ENCODE data around the gene NXPE1.

DNA sequence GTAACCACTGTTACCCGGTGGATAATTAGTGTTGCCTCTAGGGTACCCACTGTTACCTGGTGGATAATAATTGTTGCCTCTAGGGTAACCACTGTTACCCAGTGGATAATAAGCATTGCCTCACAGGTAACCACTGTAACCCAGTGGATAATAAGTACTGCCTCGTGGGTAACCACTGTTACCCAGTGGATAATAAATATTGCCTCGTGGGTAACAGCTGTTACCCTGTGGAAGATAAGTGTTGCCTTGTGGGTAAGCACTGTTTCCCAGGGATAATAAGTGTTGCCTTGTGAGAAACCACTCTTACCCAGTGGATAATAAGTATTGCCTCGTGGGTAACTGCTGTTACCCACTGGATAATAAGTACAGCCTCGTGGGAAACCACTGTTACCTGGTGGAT is 45.2 kb upstream of the NXPE1 start:
- TF ChIP-seq, protein P1, sequence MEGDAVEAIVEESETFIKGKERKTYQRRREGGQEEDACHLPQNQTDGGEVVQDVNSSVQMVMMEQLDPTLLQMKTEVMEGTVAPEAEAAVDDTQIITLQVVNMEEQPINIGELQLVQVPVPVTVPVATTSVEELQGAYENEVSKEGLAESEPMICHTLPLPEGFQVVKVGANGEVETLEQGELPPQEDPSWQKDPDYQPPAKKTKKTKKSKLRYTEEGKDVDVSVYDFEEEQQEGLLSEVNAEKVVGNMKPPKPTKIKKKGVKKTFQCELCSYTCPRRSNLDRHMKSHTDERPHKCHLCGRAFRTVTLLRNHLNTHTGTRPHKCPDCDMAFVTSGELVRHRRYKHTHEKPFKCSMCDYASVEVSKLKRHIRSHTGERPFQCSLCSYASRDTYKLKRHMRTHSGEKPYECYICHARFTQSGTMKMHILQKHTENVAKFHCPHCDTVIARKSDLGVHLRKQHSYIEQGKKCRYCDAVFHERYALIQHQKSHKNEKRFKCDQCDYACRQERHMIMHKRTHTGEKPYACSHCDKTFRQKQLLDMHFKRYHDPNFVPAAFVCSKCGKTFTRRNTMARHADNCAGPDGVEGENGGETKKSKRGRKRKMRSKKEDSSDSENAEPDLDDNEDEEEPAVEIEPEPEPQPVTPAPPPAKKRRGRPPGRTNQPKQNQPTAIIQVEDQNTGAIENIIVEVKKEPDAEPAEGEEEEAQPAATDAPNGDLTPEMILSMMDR (IDR thresholded peaks at IDR 0.05): no peak
- no peak for TF ChIP-seq POLR2A (IDR thresholded peaks at IDR 0.05)
